Common myeloid progenitor, CD34-positive (primary cell): ENCODE measurements around the gene ZNF41.

Experiments
- CTCF ChIA-PET: fragments of 350-600 bp; sonication (Branson Sonifier 250); formaldehyde crosslinking; loops from one replicate; lab custom pipeline; 2021; ENCODE audit warnings: antibody characterized with exemption; lab: Charles Lee
- POLR2A ChIA-PET: fragments of 350-600 bp; sonication (Branson Sonifier 250); formaldehyde crosslinking; loops from one replicate; lab custom pipeline; 2021; ENCODE audit warnings: antibody characterized with exemption; lab: Charles Lee
- DNase-seq, 3 donors: peaks; one replicate each; pipeline versions ENCODE4 v3.0.0 to v3.0.0-alpha.2; 2013
- H3K27ac ChIP-seq, 2 experiments: 1 replicate in 1 of 2; 2 replicates in 1 of 2; pipeline ENCODE4 v1.7.0; 2013; ENCODE audit warnings: inconsistent platforms in 2 of 2, low read length in 2 of 2, mild to moderate bottlenecking in 2 of 2, low read depth in 1 of 2, moderate library complexity in 1 of 2; ENCODE audit not compliant: severe bottlenecking in 2 of 2, insufficient read depth in 1 of 2, poor library complexity in 1 of 2
- H3K27me3 ChIP-seq, 5 experiments: replicated peaks in 2 of 5; 1 replicate in 3 of 5; 2 replicates in 2 of 5; pipeline versions ENCODE4 v1.6.1 to v1.7.0; 2013; ENCODE audit warnings: low read length in 4 of 5, mild to moderate bottlenecking in 2 of 5, moderate library complexity in 2 of 5, inconsistent platforms in 1 of 5; ENCODE audit not compliant: insufficient read depth in 5 of 5, control insufficient read depth in 4 of 5
- H3K36me3 ChIP-seq, 4 experiments: 1 replicate in 2 of 4; 2 replicates in 2 of 4; pipeline versions ENCODE4 v1.6.1 to v1.7.0; 2013; ENCODE audit warnings: low read length in 3 of 4, control low read depth in 1 of 4, mild to moderate bottlenecking in 1 of 4; ENCODE audit not compliant: control insufficient read depth in 4 of 4, insufficient read depth in 4 of 4
- H3K4me1 ChIP-seq, 4 experiments: 1 replicate in 3 of 4; 2 replicates in 1 of 4; pipeline versions ENCODE4 v1.6.1 to v1.7.1; 2013; ENCODE audit warnings: low read length in 3 of 4, mild to moderate bottlenecking in 3 of 4, control low read depth in 1 of 4, inconsistent platforms in 1 of 4, moderate library complexity in 1 of 4; ENCODE audit not compliant: control insufficient read depth in 4 of 4, insufficient read depth in 4 of 4; ENCODE audit errors: control extremely low read depth in 1 of 4
- H3K4me3 ChIP-seq, 7 experiments: 1 replicate in 4 of 7; 2 replicates in 3 of 7; pipeline versions ENCODE4 v1.5.1 to v1.7.0; 2013; ENCODE audit warnings: mild to moderate bottlenecking in 7 of 7, low read length in 6 of 7, moderate library complexity in 6 of 7, inconsistent platforms in 2 of 7, low read depth in 2 of 7, control low read depth in 1 of 7; ENCODE audit not compliant: insufficient read depth in 4 of 7, control insufficient read depth in 1 of 7; ENCODE audit errors: extremely low read depth in 1 of 7
- H3K9me3 ChIP-seq, 5 experiments: 1 replicate in 4 of 5; 2 replicates in 1 of 5; pipeline versions ENCODE4 v1.6.1 to v1.7.1; 2013; ENCODE audit warnings: low read length in 4 of 5, mild to moderate bottlenecking in 2 of 5, inconsistent platforms in 1 of 5, low read depth in 1 of 5, moderate library complexity in 1 of 5; ENCODE audit not compliant: control insufficient read depth in 4 of 5, insufficient read depth in 2 of 5; ENCODE audit errors: control extremely low read depth in 1 of 5
- WGBS: methylation state at CpG from one replicate; pipeline ENCODE4 v1.1.5; 2013; ENCODE audit not compliant: insufficient coverage; 5-methylcytosine and 5-hydroxymethylcytosine counted together

The ZNF41 gene

DNA sequence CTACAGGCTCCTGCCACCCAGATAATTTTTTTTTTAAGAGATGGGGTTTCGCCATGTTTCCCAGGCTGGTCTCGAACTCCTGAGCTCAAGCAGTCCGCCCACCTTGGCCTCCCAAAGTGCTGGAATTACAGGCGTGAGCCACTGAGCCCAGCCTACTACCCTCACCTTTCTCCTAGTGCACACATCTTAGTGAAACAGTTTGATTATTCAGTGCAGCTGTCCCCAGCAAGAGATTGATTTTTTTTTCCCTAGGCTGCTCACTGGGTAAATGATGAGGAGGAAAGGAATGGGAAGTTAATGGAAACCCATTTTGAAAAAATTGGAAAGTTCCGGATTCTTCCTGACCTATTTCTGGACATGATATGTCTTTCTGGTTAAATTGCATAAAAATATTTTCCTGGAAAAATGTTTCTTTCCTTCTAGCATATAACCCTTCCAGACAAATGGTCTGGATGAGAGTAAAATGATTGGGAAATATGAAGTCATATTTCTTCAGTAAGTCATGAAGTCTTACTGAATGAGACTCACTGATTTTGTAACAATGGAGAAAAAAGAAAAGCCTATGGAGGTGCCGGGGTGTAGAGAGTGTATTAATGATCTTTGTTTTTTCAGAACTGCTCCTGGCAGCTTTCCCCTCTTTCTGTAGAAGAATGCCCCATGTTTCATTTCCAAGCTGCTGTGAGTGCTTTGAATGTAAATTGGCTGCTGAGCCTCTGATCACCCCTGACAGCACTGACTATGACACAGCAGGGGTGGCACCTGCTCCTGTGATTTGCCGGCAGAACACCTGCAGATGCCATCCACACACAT, 19.5 kb upstream of the ZNF41 start:
- Histone ChIP-seq H3K4me1 (no peaks in the 10 kb centered on the region), H3K9me3 (no peaks in the 10 kb centered on the region), H3K36me3 (no peaks in the 10 kb centered on the region), H3K4me3 (no peak overlapping the region), H3K27ac (no peak overlapping the region), H3K27me3 (peaks cover 0 to 7% (median 0%) of the 10 kb centered on the region in 5 experiments)
- WGBS = 81% methylated on average over 5 of the region's 7 CpGs
- CTCF ChIA-PET = interaction anchor here (2.6 kb wide), 1 partner anchor 19 kb away, joined by 8 read pairs; no protein-coding TSS in a partner anchor
- POLR2A ChIA-PET = interaction anchor here (0.6 kb wide), 1 partner anchor 55 kb away, joined by 4 read pairs; no protein-coding TSS in a partner anchor
- no peak for DNase-seq

DNA sequence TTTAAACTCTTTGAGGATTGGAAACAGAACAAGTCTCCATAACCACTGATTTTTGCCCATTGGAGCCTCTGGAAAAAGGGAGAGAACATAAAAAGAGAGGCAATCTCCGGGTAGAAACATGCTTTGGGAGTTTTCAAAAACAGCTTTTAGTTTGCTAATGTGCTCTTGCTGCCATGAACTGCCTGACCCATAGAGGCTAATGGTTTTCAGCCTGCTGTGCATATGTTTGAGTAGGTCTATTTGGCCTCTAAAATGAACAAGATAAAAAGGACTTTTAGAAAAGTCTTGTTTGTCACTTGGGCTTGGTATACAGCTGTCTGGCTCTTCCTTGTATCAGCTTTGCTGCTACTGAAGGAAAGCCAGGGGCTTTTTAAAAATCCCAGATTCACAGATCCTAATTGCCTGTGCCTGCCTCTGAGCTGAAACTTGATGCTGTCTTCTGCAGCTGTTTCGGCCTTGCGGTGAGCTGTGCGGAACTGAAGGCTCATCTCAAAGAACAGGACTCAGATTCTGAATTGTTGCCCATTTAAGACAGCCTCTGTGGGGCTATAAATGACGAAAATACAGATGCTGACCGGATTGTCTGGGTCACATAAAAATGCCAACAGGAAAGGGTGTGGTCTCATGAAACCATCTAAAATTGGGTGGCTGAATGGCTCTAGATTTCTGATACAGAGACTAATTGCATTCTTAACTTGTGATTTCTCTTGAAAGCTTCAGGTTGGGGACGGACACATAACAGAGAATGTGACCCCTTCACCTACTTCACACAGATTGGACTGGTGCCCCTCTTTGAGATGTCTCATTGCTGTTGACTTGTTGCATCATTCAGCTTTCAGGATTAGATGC, 18.4 kb upstream of the ZNF41 start:
- 66% methylated on average over 6 of the region's 7 CpGs for WGBS
- Histone ChIP-seq H3K9me3 (no peaks in the 10 kb centered on the region), H3K27ac (no peak overlapping the region), H3K4me3 (no peak overlapping the region), H3K4me1 (no peaks in the 10 kb centered on the region), H3K36me3 (no peaks in the 10 kb centered on the region), H3K27me3 (peaks cover 0 to 7% (median 0%) of the 10 kb centered on the region in 5 experiments)
- DNase-seq = no peak
- ChIA-PET CTCF (interaction anchor here (0.8 to 2.6 kb wide), 2 partner anchors 12 to 20 kb away, joined by 3 to 8 read pairs; no protein-coding TSS in a partner anchor), POLR2A (interaction anchor here (0.6 kb wide), 1 partner anchor 82 kb away, joined by 4 read pairs; no protein-coding TSS in a partner anchor)

DNA sequence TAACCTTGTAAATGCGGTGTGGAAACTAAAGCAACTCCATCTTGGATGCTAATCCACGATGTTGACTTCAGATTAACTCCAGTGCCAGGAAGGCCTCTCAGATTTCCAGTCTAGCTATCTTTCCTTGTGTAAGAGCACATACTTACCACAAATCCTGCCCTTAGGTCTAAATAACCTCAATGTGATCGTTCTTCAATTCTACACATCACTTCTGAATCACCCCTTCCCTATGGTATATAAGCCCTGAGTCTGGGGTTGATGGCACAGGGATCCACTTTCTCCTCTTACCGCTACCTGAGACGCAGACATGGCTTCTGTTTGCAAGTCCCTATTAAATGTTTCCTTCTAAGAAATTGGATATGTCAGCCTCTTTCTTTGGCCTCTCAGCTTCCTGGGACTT, 17.5 kb upstream of the ZNF41 start:
- Histone ChIP-seq H3K27me3 (peaks cover 0 to 7% (median 0%) of the 10 kb centered on the region in 5 experiments), H3K27ac (no peak overlapping the region), H3K36me3 (no peaks in the 10 kb centered on the region), H3K4me1 (no peaks in the 10 kb centered on the region), H3K9me3 (no peaks in the 10 kb centered on the region), H3K4me3 (no peak overlapping the region)
- ChIA-PET POLR2A (interaction anchor here (0.6 kb wide), 1 partner anchor 83 kb away, joined by 4 read pairs; no protein-coding TSS in a partner anchor), CTCF (interaction anchor here (0.8 to 2.6 kb wide), 3 partner anchors 13 to 23 kb away, joined by 3 to 8 read pairs (median 4); no protein-coding TSS in a partner anchor)
- 77% methylated on average over 4 of the region's 5 CpGs for WGBS
- no peak for DNase-seq

DNA sequence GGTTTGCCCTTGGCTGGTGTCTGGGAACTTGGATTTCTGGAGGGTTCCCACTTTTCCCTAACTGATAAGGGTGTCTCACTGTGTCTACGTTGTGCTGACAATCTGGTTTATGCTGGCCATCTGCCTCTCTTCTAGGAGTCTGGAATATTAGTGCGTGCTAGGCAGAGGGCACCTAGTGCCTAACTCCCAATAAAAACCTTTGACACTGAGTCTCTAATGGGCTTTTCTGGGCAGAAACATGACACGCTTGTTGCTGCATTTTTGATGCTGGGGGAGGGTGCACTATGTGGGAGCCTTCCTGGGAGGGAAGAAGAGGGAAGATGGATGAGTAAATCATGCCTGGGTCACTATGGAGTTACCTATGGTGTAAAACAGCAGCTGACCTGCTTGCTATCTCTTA, 16.3 kb upstream of the ZNF41 start:
- Histone ChIP-seq H3K4me3 (no peak overlapping the region), H3K4me1 (no peaks in the 10 kb centered on the region), H3K27me3 (peaks cover 0 to 7% (median 0%) of the 10 kb centered on the region in 5 experiments), H3K27ac (no peak overlapping the region), H3K9me3 (peaks cover 0 to 3% (median 0%) of the 10 kb centered on the region in 5 experiments), H3K36me3 (no peaks in the 10 kb centered on the region)
- CTCF ChIA-PET = interaction anchor here (0.8 to 1.4 kb wide), 3 partner anchors 9 to 27 kb away, joined by 3 to 4 read pairs (median 4); no protein-coding TSS in a partner anchor
- DNase-seq = no peak
- POLR2A ChIA-PET = no interaction called here
- WGBS = 79% methylated on average over 3 of the region's 3 CpGs

DNA sequence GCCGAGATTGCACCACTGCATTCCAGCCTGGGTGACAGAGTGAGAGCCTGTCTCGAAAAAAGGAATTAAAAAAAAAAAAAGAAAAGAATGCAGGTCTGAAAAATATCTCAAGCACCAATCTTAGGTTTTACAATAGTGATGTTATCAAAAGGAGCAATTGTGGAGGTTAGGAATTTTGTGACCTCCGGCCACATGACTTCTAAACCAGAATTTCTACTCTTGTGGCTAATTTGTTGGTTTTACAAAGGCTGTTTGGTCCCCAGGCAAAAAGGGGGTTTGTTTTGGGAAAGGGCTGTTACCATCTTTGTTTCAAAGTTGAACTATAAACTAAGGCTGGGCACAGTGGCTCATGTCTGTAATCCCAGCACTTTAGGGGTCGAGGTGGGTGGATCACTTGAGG, 15.4 kb upstream of the ZNF41 start:
- ChIA-PET CTCF (interaction anchor here (0.9 to 2.3 kb wide), 3 partner anchors 10 to 146 kb away, joined by 3 to 7 read pairs (median 4); no protein-coding TSS in a partner anchor), POLR2A (no interaction called here)
- Histone ChIP-seq H3K36me3 (no peaks in the 10 kb centered on the region), H3K4me3 (no peak overlapping the region), H3K9me3 (peaks cover 0 to 8% (median 0%) of the 10 kb centered on the region in 5 experiments), H3K27ac (no peak overlapping the region), H3K27me3 (peaks cover 0 to 10% (median 0%) of the 10 kb centered on the region in 5 experiments), H3K4me1 (no peaks in the 10 kb centered on the region)
- no peak for DNase-seq
- WGBS = 76% methylated on average over 4 of the region's 4 CpGs

DNA sequence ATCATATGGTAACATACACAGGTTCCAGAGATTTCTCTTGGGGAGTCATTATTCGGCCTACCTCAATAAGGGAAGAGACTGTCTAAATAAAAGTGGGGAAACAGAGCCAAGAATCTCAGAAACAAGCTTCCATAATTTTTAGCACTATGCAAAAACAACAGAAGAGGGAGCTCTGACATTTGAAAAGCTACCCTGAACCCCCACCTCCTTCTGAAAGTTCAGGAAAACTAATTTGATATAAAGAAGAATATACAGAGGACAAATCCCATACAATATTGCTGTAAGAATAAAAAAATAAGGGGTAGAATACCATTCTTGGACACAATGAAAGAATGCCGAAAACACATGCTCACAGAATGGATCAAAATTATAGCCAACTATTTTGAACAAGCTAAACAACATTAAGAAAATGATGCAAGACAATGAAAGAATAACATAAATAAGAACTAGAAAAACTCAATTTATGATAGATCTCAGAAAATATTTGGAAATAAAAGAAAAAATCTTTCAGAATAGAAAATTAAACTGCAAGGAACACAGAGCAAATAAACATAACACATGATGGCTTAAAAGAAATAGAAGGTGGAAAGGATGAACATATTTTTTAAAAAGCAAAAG, 14.4 kb upstream of the ZNF41 start:
- peaks cover 0 to 10% (median 0%) of the 10 kb centered on the region in 5 experiments for H3K27me3 ChIP-seq
- ChIA-PET CTCF (interaction anchor here (0.6 to 2.3 kb wide), 11 partner anchors 10 to 147 kb away, joined by 3 to 8 read pairs (median 4); no protein-coding TSS in a partner anchor), POLR2A (no interaction called here)
- peak in 2 of 3 donors; percentile 36 to 44 for DNase-seq
- H3K4me1 ChIP-seq = no peaks in the 10 kb centered on the region
- H3K27ac ChIP-seq = no peak overlapping the region
- no peak overlapping the region for H3K4me3 ChIP-seq
- WGBS = no CpG with 5 or more reads among the region's 2 CpGs
- H3K9me3 ChIP-seq = peaks cover 0 to 10% (median 0%) of the 10 kb centered on the region in 5 experiments
- H3K36me3 ChIP-seq = no peaks in the 10 kb centered on the region
